HEK293 (cell line): ENCODE results near the gene EGR2.

Experiments used
- GLI2 ChIP-seq: fragments of 450-650 bp; formaldehyde crosslinking; IDR thresholded peaks from 2 replicates; pipeline ENCODE4; 2017; ENCODE audit warnings: missing biosample characterization, missing genetic modification characterization, low read depth, borderline replicate concordance
- ZNF629 ChIP-seq: fragments of 450-650 bp; formaldehyde crosslinking; IDR thresholded peaks from 2 replicates; pipeline ENCODE4 v1.5.1; 2017; ENCODE audit warnings: missing biosample characterization, missing genetic modification characterization
- TF ChIP-seq, protein P1 (sequence below): fragments of 450-650 bp; formaldehyde crosslinking; IDR thresholded peaks from 2 replicates; pipeline ENCODE4 v1.5.1; 2016; ENCODE audit warnings: missing biosample characterization, missing genetic modification characterization, low read depth
- TF ChIP-seq, protein P2 (sequence below): fragments of 450-650 bp; formaldehyde crosslinking; IDR thresholded peaks from 2 replicates; pipeline ENCODE4 v1.5.1; 2016; ENCODE audit warnings: missing biosample characterization, missing genetic modification characterization

DNA sequence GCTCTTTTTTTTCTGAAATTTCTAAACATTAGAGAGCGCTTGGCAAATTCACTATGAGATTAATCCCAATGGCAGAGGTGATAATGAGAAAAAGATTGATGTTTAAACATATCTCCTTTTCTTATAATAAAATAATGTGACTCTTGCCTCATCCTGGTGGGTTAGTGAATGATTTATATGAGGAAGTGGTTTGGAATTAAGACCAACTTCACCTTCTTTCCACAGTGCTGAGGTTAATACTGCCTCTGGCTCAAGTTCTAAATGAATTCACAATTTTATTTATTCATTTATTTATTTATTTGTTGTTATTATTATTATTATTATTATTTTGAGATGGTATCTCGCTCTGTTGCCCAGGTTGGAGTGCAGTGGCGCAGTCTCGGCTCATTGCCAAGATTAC lies 52.2 kb downstream of the EGR2 start:
- TF ChIP-seq, protein P1, sequence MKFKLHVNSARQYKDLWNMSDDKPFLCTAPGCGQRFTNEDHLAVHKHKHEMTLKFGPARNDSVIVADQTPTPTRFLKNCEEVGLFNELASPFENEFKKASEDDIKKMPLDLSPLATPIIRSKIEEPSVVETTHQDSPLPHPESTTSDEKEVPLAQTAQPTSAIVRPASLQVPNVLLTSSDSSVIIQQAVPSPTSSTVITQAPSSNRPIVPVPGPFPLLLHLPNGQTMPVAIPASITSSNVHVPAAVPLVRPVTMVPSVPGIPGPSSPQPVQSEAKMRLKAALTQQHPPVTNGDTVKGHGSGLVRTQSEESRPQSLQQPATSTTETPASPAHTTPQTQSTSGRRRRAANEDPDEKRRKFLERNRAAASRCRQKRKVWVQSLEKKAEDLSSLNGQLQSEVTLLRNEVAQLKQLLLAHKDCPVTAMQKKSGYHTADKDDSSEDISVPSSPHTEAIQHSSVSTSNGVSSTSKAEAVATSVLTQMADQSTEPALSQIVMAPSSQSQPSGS (tag by site-specific recombination) = no peak
- TF ChIP-seq GLI2 (no peak), ZNF629 (tag by site-specific recombination) (no peak)
- TF ChIP-seq, protein P2, sequence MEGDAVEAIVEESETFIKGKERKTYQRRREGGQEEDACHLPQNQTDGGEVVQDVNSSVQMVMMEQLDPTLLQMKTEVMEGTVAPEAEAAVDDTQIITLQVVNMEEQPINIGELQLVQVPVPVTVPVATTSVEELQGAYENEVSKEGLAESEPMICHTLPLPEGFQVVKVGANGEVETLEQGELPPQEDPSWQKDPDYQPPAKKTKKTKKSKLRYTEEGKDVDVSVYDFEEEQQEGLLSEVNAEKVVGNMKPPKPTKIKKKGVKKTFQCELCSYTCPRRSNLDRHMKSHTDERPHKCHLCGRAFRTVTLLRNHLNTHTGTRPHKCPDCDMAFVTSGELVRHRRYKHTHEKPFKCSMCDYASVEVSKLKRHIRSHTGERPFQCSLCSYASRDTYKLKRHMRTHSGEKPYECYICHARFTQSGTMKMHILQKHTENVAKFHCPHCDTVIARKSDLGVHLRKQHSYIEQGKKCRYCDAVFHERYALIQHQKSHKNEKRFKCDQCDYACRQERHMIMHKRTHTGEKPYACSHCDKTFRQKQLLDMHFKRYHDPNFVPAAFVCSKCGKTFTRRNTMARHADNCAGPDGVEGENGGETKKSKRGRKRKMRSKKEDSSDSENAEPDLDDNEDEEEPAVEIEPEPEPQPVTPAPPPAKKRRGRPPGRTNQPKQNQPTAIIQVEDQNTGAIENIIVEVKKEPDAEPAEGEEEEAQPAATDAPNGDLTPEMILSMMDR (tag by site-specific recombination) = no peak
